Upper lobe of left lung (tissue), 6 donors: Measurements from ENCODE around the gene ANKRD30BL. TPM values are rescaled to one million over a fixed set of nuclear protein-coding genes. Genes with fewer than 3 reads are reported as not detected.
"Not testable (repeated sequence)": the region's sequence is repeated elsewhere in the genome, so short reads cannot be mapped to it uniquely, and the experiment has no call there.

ENCODE experiments used
- ATAC-seq, 2 donors: fragments of 200-7000 bp; cut with Tn5 transposase; one replicate each; pipeline ENCODE4 v1.9.1; 2022; ENCODE audit warnings: mild to moderate bottlenecking in 2 of 2, moderate library complexity in 2 of 2; ENCODE audit not compliant: low FRiP score in 2 of 2
- DNase-seq, 2 donors: peaks; one replicate each; pipeline ENCODE4 v3.0.0-alpha.2; 2019 to 2020
- H3K27ac ChIP-seq, 4 donors: fragments of 200-600 bp; sonication (generic); one replicate each; pipeline ENCODE4 v1.5.1; 2016 to 2019
- H3K27me3 ChIP-seq, 4 donors: fragments of 200-600 bp; sonication (generic); one replicate each; pipeline ENCODE4 v1.5.1; 2017 to 2019
- H3K36me3 ChIP-seq, 4 donors: fragments of 200-600 bp; sonication (generic); one replicate each; pipeline ENCODE4 v1.5.1; 2016 to 2019
- H3K4me1 ChIP-seq, 4 donors: fragments of 200-600 bp; sonication (generic); one replicate each; pipeline ENCODE4 v1.5.1; 2018 to 2019
- H3K4me3 ChIP-seq, 4 donors: fragments of 200-600 bp; sonication (generic); one replicate each; pipeline ENCODE4 v1.5.1; 2017 to 2019; ENCODE audit warnings: mild to moderate bottlenecking in 2 of 4, moderate library complexity in 1 of 4
- H3K9me3 ChIP-seq, 4 donors: fragments of 200-600 bp; sonication (generic); one replicate each; pipeline ENCODE4 v1.5.1; 2018 to 2019
- WGBS, 2 donors: methylation state at CpG; one replicate each; pipeline ENCODE4 v1.1.5; 2017 to 2018; 5-methylcytosine and 5-hydroxymethylcytosine counted together
- small RNA-seq, 4 donors: library from RNA; depleted of rRNA; stranded (forward); fragments of <200 nt; gene quantifications; one replicate each; pipeline ENCODE3, GENCODE V24; 2016
- total RNA-seq, 6 donors: library from RNA; depleted of rRNA in 4 of 6; stranded (reverse); fragments of >200 nt in 4 of 6; gene quantifications; one replicate each; pipeline versions ENCODE4 v1.1.0 to v1.2.1, GENCODE V29; 2016 to 2021
- TF ChIP-seq, protein P1 (sequence below), 6 experiments: fragments of 450-650 bp in 4 of 6; fragments of 200-600 bp in 2 of 6; sonication (generic) in 2 of 6; IDR thresholded peaks; one replicate each; pipeline ENCODE4 v1.5.1; 2016 to 2019; ENCODE audit warnings: antibody characterized with exemption in 6 of 6
- donor health status: DM: no; HTN: no; CAD: no; lungs with moderate emphysema.
- donor health status: DM: no; HTN: yes; CAD: no; lungs with severe emphysema.

The ANKRD30BL gene, protein sequence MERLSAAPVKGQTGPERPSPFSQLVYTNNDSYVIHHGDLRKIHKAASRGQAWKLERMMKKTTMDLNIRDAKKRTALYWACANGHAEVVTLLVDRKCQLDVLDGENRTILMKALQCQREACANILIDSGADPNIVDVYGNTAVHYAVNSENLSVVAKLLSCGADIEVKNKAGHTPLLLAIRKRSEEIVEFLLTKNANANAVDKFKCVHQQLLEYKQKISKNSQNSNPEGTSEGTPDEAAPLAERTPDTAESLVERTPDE
- total RNA-seq: not detected

DNA sequence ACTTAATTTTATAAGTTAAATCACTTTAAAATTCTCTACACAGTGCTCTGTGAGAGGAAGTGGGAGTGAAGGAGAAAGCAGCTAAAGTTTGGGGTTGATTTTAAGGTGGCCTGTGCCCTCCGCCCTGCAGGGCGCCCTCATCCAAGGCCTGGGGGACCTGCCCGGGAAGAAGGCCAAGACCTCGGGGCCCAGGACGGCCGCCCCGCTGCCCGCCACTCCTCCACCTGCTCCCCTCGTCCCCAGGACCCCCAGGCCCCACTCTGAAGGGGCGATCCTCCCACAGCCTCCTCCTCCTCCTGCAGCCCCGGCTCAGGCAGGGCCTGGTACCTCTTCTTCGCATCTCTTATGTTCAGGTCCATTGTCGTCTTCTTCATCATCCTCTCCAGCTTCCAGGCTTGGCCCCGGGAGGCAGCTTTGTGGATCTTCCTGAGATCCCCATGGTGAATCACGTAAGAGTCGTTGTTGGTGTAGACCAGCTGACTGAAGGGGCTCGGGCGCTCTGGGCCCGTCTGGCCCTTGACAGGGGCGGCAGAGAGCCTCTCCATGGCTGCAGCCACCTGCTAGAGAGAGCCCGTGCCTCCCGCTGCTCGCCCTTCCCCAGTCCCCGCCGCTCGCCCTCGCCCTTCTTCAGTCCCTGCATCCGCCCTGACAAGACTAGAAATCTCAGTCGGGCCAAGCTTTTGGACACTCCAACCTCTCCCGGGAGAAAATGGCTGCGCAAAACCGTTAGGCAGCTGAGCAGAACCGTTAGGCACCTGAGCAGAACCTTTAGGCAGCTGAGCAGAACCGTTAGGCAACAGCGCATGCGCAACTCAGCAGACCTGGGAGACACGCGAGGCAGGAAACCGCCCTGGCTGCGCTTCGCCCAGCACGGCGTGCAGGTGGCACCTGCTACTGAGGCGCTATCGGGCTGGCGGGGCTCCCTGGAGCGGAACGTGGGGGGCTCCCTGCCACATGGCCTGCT lies at the start of gene ANKRD30BL:
TSS of gene ANKRD30BL (minus strand) at position 792 of the 964 bp plus-strand sequence. CDS start at position 545, 247 bp downstream.
- not testable (repeated sequence) for ATAC-seq, H3K4me1 ChIP-seq, H3K4me3 ChIP-seq, H3K27me3 ChIP-seq, H3K27ac ChIP-seq, H3K9me3 ChIP-seq, H3K36me3 ChIP-seq
- peak in 1 of 2 donors; percentile 61 for DNase-seq
- 91 to 92% methylated on average over 35 to 36 of the region's 48 CpGs for WGBS, 2 donors

DNA sequence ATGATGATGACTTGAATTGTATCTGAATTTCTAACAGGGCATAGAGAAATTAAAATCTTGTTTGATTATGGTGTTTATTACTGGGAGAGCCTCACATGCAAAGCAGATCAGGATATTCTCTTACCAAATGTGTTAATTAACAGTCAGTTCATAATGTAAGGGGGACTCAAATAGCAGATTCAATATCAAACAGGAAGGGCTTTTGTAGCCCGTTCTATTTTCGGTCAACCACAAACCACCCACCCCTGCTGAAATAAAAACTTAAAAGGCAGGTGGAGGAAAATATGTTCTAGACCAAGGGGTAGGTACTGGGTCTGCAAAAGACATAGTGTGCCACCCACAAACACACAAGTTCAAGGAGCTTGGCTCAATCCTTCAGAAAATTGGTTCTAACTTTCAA lies 41.1 kb upstream of the ANKRD30BL start:
- not testable (repeated sequence) for H3K4me3 ChIP-seq, ATAC-seq

DNA sequence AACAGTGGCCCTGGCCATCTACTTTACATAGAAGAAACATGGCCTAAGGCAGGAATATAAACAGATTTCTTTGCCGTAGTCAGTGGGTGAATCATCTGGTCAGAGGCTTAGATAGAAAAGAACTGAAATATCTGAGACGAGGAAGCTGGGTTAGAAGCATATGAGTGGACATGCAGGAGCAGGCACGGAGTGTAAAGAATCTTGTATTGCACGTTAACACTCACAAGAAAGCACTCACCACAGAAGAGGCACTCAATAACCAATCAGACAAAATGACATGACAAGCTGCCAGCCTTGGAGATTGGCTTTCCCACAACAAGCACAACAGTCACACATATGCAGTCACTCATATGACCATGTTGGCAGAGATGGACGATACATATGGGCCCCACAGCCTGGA lies 31.1 kb upstream of the ANKRD30BL start:
- not testable (repeated sequence) for H3K9me3 ChIP-seq, H3K27me3 ChIP-seq, H3K27ac ChIP-seq, H3K4me3 ChIP-seq, ATAC-seq, H3K36me3 ChIP-seq, H3K4me1 ChIP-seq, DNase-seq
- WGBS, 2 donors: 65 to 70% methylated on average over 5 of the region's 5 CpGs

More for the DNA sequence above, 41.1 kb upstream of the ANKRD30BL start:
- not testable (repeated sequence) for H3K36me3 ChIP-seq, DNase-seq, H3K27me3 ChIP-seq, H3K9me3 ChIP-seq, H3K27ac ChIP-seq, H3K4me1 ChIP-seq
- 48 to 71% methylated on average over 2 of the region's 2 CpGs for WGBS, 2 donors

DNA sequence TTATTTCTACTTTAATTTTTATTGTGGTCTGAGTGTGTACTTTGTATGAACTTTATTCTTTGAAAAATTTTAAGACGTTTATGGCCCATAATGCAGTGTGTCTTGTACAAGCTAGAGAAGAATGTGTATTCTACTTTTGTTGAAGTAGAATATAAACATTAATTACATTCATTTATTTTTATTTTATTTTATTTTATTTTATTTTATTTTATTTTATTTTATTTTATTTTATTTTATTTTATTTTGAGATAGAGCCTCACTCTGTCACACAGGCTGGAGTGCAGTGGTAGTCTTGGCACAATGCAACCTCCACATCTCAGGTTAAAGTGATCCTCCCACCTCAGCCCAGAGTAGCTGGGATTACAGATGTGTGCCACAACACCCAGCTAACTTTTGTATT lies 5.3 kb upstream of the ANKRD30BL start:
- 68 to 86% methylated on average over 1 of the region's 1 CpG for WGBS, 2 donors
- ATAC-seq, H3K27ac ChIP-seq, H3K4me1 ChIP-seq, H3K4me3 ChIP-seq, DNase-seq, H3K36me3 ChIP-seq, H3K27me3 ChIP-seq, H3K9me3 ChIP-seq: not testable (repeated sequence)

DNA sequence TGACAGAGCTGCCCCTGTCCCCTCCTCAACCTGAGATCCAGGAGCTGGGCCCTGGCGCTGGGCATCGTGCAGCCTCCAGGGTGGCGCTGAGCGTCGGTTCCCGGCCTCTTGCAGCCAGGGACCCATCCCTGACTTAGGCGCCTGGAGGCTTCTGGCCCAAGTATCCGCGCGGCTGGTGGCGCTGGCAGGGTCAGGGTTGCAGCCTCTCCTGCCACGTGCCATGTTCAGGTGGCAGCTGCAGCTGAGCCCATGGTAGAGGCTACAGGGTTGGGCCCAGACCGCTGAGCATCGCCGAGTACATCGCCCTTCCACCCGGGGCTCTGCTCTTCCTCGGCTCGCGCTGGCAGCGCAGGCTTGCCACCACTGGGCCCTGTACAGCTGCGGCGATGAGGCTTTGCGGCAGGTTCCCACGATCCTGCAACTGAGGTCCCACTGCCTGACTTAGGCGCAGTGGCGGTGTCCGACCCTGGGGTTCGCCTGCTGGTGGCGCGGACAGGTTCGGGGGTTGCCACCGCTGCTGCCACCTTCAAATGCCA lies 441 bp upstream of the ANKRD30BL start:
- H3K4me3 ChIP-seq, ATAC-seq, H3K27me3 ChIP-seq, H3K36me3 ChIP-seq, H3K27ac ChIP-seq, H3K9me3 ChIP-seq, H3K4me1 ChIP-seq: not testable (repeated sequence)
- 98% methylated on average over 21 of the region's 33 CpGs; no CpG with 5 or more reads in 1 of the 2 donors for WGBS, 2 donors
- DNase-seq: peak in 1 of 2 donors; percentile 73

DNA sequence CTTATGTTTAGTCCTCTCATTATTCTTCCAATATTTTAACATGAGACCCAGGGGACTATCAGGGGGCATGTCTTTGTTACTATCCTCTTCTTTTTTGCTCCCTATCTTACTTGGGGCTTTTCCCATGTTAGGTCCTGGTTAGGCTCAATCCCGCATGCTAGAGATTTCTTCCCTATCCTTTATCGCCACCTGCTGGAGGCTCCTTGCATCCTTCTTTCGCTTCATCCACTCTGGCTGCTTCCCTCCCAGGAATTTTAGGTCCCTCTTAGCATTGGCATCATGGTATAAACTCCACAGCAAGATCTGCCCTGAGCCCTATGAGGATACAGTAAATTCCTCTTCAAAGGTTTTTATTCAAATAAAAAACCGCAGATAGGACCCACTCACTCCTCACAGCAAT lies 15.0 kb downstream of the ANKRD30BL start:
- not testable (repeated sequence) for H3K9me3 ChIP-seq, H3K4me3 ChIP-seq, H3K36me3 ChIP-seq, H3K4me1 ChIP-seq, H3K27ac ChIP-seq, H3K27me3 ChIP-seq, ATAC-seq
- TF ChIP-seq, protein P1, sequence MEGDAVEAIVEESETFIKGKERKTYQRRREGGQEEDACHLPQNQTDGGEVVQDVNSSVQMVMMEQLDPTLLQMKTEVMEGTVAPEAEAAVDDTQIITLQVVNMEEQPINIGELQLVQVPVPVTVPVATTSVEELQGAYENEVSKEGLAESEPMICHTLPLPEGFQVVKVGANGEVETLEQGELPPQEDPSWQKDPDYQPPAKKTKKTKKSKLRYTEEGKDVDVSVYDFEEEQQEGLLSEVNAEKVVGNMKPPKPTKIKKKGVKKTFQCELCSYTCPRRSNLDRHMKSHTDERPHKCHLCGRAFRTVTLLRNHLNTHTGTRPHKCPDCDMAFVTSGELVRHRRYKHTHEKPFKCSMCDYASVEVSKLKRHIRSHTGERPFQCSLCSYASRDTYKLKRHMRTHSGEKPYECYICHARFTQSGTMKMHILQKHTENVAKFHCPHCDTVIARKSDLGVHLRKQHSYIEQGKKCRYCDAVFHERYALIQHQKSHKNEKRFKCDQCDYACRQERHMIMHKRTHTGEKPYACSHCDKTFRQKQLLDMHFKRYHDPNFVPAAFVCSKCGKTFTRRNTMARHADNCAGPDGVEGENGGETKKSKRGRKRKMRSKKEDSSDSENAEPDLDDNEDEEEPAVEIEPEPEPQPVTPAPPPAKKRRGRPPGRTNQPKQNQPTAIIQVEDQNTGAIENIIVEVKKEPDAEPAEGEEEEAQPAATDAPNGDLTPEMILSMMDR (IDR thresholded peaks at IDR 0.05): peak in 5 of 6 experiments; percentile 34 to 67 (median 49)
- whole genome bisulfite sequencing, 2 donors: 5 to 14% methylated on average over 4 of the region's 4 CpGs
- peak in 1 of 2 donors; percentile 31 for DNase-seq

Small RNA genes lying within 50 kb of the gene (small RNA-seq; reads per million reads assigned to genes)
- gene RNU6-1132P: 0 reads per million in 4 donors
